ENCODE results near the gene ADAMTSL1.

The ADAMTSL1 gene

GRCh38 chr9:18718932-18719331 is 245.0 kb downstream of the ADAMTSL1 start:
- Histone ChIP-seq H3K27ac (ENCODE audit: extremely low read depth, low read depth, low read length) (no peak overlapping the region), H3K9me3 (ENCODE audit: control insufficient read depth, insufficient read depth, low read depth, low read length) (no peaks in the 10 kb centered on the region), H3K4me3 (ENCODE audit: low read depth, low read length) (no peak overlapping the region), H3K4me1 (ENCODE audit: control insufficient read depth, insufficient read depth, low read length) (no peaks in the 10 kb centered on the region), H3K36me3 (ENCODE audit: control insufficient read depth in 2 of 2, insufficient read depth in 1 of 2, low read length in 2 of 2) (no peaks in the 10 kb centered on the region)
- TF ChIP-seq ZNF629 (tag by site-specific recombination; IDR thresholded peaks at IDR 0.05) = no peak
- POLR2A ChIA-PET = no interaction called here
- CTCF ChIA-PET = interaction anchor here (0.6 to 1.0 kb wide), 4 partner anchors 8 to 659 kb away, joined by 3 to 4 read pairs (median 3); no protein-coding TSS in a partner anchor

GRCh38 chr9:18720691-18721090 is 246.7 kb downstream of the ADAMTSL1 start:
- CTCF ChIA-PET = no interaction called here
- H3K9me3 ChIP-seq (ENCODE audit: control insufficient read depth, insufficient read depth, low read depth, low read length) = no peaks in the 10 kb centered on the region
- TF ChIP-seq ZNF645 (tag by site-specific recombination; IDR thresholded peaks at IDR 0.05) = no peak
- no peak for TF ChIP-seq ZNF658 (tag by site-specific recombination; IDR thresholded peaks at IDR 0.05)
- TF ChIP-seq ZNF521 (tag by site-specific recombination; IDR thresholded peaks at IDR 0.05) = no peak
- POLR2A ChIA-PET = no interaction called here
- no peaks in the 10 kb centered on the region for H3K36me3 ChIP-seq (ENCODE audit: control insufficient read depth in 2 of 2, insufficient read depth in 1 of 2, low read length in 2 of 2)
- no peaks in the 10 kb centered on the region for H3K4me1 ChIP-seq (ENCODE audit: control insufficient read depth, insufficient read depth, low read length)
- H3K4me3 ChIP-seq (ENCODE audit: low read depth, low read length) = no peak overlapping the region
- no peak overlapping the region for H3K27ac ChIP-seq (ENCODE audit: extremely low read depth, low read depth, low read length)

- Histone ChIP-seq H3K36me3 (ENCODE audit: control insufficient read depth in 2 of 2, insufficient read depth in 1 of 2, low read length in 2 of 2) (no peaks in the 10 kb centered on the region), H3K4me1 (ENCODE audit: control insufficient read depth, insufficient read depth, low read length) (no peaks in the 10 kb centered on the region), H3K27ac (ENCODE audit: extremely low read depth, low read depth, low read length) (no peak overlapping the region), H3K4me3 (ENCODE audit: low read depth, low read length) (no peak overlapping the region), H3K9me3 (ENCODE audit: control insufficient read depth, insufficient read depth, low read depth, low read length) (no peaks in the 10 kb centered on the region)
- TF ChIP-seq EGR2 (tag by site-specific recombination; IDR thresholded peaks at IDR 0.05; ENCODE audit: low read depth) (peak; percentile 78), GLI2 (tag by site-specific recombination; IDR thresholded peaks at IDR 0.05; ENCODE audit: borderline replicate concordance, low read depth) (no peak), ZFHX2 (tag by site-specific recombination; conservative IDR thresholded peaks at IDR 0.05) (peak; percentile 72)
- ChIA-PET POLR2A (no interaction called here), CTCF (no interaction called here)
These were observed 247.5 kb downstream of the ADAMTSL1 start for GRCh38 chr9:18721267-18721994.

- H3K4me3 ChIP-seq (ENCODE audit: low read depth, low read length) = no peak overlapping the region
- ChIA-PET CTCF (no interaction called here), POLR2A (no interaction called here)
These were observed 248.0 kb downstream of the ADAMTSL1 start for GRCh38 chr9:18721995-18722310.

GRCh38 chr9:18722882-18723281 is 248.9 kb downstream of the ADAMTSL1 start:
- CTCF ChIA-PET = no interaction called here
- TF ChIP-seq ZNF510 (tag by site-specific recombination; IDR thresholded peaks at IDR 0.05; ENCODE audit: insufficient replicate concordance) (no peak), ZNF146 (tag by site-specific recombination; IDR thresholded peaks at IDR 0.05) (no peak), GLIS1 (tag by site-specific recombination; IDR thresholded peaks at IDR 0.05) (no peak), ZFP3 (tag by site-specific recombination; IDR thresholded peaks at IDR 0.05; ENCODE audit: low read depth) (no peak), SP2 (tag by site-specific recombination; IDR thresholded peaks at IDR 0.05) (no peak), ZNF16 (tag by site-specific recombination; IDR thresholded peaks at IDR 0.05; ENCODE audit: low read depth) (no peak), ZBTB17 (tag by site-specific recombination; IDR thresholded peaks at IDR 0.05) (no peak), ZNF398 (tag by site-specific recombination; IDR thresholded peaks at IDR 0.05) (no peak)
- no peaks in the 10 kb centered on the region for H3K4me1 ChIP-seq (ENCODE audit: control insufficient read depth, insufficient read depth, low read length)
- H3K9me3 ChIP-seq (ENCODE audit: control insufficient read depth, insufficient read depth, low read depth, low read length) = no peaks in the 10 kb centered on the region
- no peak overlapping the region for H3K27ac ChIP-seq (ENCODE audit: extremely low read depth, low read depth, low read length)
- POLR2A ChIA-PET = no interaction called here
- H3K36me3 ChIP-seq (ENCODE audit: control insufficient read depth in 2 of 2, insufficient read depth in 1 of 2, low read length in 2 of 2) = no peaks in the 10 kb centered on the region
- H3K4me3 ChIP-seq (ENCODE audit: low read depth, low read length) = no peak overlapping the region

More at GRCh38 chr9:18721995-18722310, 248.0 kb downstream of the ADAMTSL1 start:
- H3K36me3 ChIP-seq (ENCODE audit: control insufficient read depth in 2 of 2, insufficient read depth in 1 of 2, low read length in 2 of 2) = no peaks in the 10 kb centered on the region
- H3K4me1 ChIP-seq (ENCODE audit: control insufficient read depth, insufficient read depth, low read length) = no peaks in the 10 kb centered on the region
- no peaks in the 10 kb centered on the region for H3K9me3 ChIP-seq (ENCODE audit: control insufficient read depth, insufficient read depth, low read depth, low read length)
- no peak overlapping the region for H3K27ac ChIP-seq (ENCODE audit: extremely low read depth, low read depth, low read length)
- no peak for TF ChIP-seq ZNF23 (tag by site-specific recombination; IDR thresholded peaks at IDR 0.05; ENCODE audit: borderline replicate concordance)
- no peak for TF ChIP-seq KLF16 (tag by site-specific recombination; IDR thresholded peaks at IDR 0.05)
- no peak for TF ChIP-seq YY2 (tag by site-specific recombination; IDR thresholded peaks at IDR 0.05)
- TF ChIP-seq ZNF211 (tag by site-specific recombination; IDR thresholded peaks at IDR 0.05; ENCODE audit: low read depth) = no peak
